Measurements from ENCODE around the gene CYP26A1.

The CYP26A1 gene, protein sequence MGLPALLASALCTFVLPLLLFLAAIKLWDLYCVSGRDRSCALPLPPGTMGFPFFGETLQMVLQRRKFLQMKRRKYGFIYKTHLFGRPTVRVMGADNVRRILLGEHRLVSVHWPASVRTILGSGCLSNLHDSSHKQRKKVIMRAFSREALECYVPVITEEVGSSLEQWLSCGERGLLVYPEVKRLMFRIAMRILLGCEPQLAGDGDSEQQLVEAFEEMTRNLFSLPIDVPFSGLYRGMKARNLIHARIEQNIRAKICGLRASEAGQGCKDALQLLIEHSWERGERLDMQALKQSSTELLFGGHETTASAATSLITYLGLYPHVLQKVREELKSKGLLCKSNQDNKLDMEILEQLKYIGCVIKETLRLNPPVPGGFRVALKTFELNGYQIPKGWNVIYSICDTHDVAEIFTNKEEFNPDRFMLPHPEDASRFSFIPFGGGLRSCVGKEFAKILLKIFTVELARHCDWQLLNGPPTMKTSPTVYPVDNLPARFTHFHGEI

DNA sequence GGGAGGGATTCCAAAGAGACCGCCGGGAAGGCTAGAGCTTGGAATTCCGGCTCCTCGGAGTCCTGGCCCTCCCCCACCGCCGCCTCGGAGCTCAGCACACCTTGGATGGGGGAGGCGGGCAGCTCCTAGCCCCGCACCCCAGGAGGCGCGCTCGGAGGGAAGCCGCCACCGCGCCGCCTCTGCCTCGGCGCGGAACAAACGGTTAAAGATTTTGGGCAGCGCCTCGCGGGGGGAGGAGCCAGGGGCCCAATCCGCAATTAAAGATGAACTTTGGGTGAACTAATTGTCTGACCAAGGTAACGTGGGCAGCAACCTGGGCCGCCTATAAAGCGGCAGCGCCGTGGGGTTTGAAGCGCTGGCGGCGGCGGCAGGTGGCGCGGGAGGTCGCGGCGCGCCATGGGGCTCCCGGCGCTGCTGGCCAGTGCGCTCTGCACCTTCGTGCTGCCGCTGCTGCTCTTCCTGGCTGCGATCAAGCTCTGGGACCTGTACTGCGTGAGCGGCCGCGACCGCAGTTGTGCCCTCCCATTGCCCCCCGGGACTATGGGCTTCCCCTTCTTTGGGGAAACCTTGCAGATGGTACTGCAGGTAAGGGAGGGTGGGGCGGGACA is at the start of gene CYP26A1:
Gene CYP26A1, plus strand, starts transcription at position 355 of the 608 bp plus-strand sequence. Its CDS starts 42 bp downstream, at position 397.
- H3K36me3 ChIP-seq (ENCODE audit: control insufficient read depth, insufficient read depth, low read length), result no peaks in the 10 kb centered on the region
- peaks cover 16% of the 10 kb centered on the region for H3K4me1 ChIP-seq (ENCODE audit: control insufficient read depth, insufficient read depth, low read length)
- H3K9me3 ChIP-seq (ENCODE audit: control insufficient read depth, insufficient read depth, low read length), result no peaks in the 10 kb centered on the region
- H3K4me3 ChIP-seq (ENCODE audit: low read depth, low read length), result peak within 1 kb of the TSS; percentile 68
- peaks cover 94% of the 10 kb centered on the region for H3K27me3 ChIP-seq (ENCODE audit: control insufficient read depth, insufficient read depth, low read length)
- no peak within 1 kb of the TSS for H3K9ac ChIP-seq (ENCODE audit: low read depth, low read length)

DNA sequence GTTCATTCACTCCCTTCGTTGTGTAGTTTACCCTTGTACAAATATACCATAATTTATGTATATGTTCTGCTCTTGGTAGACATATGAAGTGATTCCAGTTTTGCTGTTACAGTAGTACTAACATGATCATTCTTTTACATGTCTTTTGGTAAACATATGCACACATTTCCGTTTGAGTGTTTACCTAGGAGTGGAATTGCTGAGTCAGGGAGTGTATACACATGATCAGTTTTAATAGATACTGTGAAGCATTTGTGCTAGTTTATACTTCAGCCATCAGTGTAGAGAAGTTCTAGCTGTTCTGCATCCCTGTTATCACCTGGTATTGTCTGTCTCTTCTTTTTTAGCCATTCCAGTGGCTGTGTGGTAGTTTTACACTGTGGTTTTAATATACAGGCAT is 47.6 kb upstream of the CYP26A1 start:
- no peaks in the 10 kb centered on the region for H3K27me3 ChIP-seq (ENCODE audit: control insufficient read depth, insufficient read depth, low read length)
- H3K9ac ChIP-seq (ENCODE audit: low read depth, low read length), result no peak overlapping the region
- H3K9me3 ChIP-seq (ENCODE audit: control insufficient read depth, insufficient read depth, low read length), result no peaks in the 10 kb centered on the region
- no peaks in the 10 kb centered on the region for H3K36me3 ChIP-seq (ENCODE audit: control insufficient read depth, insufficient read depth, low read length)
- H3K4me1 ChIP-seq (ENCODE audit: control insufficient read depth, insufficient read depth, low read length), result no peaks in the 10 kb centered on the region
- no peak overlapping the region for H3K4me3 ChIP-seq (ENCODE audit: low read depth, low read length)

DNA sequence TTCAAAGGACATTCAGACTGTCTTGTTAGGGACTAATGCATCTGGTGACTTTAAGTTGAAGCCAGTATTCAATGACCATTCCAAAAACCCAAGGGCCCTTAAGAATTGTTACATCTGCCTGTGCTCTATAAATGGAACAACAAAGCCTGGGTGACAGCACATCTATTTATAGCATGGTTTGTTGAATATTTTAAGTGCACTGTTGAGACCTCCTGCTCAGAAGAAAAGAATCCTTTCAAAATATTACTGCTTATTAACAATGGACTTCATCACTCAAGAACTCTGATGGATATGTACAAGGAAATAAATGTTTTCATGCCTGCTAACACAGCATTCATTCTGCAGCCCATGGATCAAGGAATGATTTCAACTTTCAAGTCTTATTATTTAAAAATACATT is 46.2 kb upstream of the CYP26A1 start:
- Histone ChIP-seq H3K4me3 (ENCODE audit: low read depth, low read length) (no peak overlapping the region), H3K36me3 (ENCODE audit: control insufficient read depth, insufficient read depth, low read length) (no peaks in the 10 kb centered on the region), H3K4me1 (ENCODE audit: control insufficient read depth, insufficient read depth, low read length) (peaks cover 3% of the 10 kb centered on the region), H3K27me3 (ENCODE audit: control insufficient read depth, insufficient read depth, low read length) (no peaks in the 10 kb centered on the region), H3K9me3 (ENCODE audit: control insufficient read depth, insufficient read depth, low read length) (no peaks in the 10 kb centered on the region), H3K9ac (ENCODE audit: low read depth, low read length) (no peak overlapping the region)

DNA sequence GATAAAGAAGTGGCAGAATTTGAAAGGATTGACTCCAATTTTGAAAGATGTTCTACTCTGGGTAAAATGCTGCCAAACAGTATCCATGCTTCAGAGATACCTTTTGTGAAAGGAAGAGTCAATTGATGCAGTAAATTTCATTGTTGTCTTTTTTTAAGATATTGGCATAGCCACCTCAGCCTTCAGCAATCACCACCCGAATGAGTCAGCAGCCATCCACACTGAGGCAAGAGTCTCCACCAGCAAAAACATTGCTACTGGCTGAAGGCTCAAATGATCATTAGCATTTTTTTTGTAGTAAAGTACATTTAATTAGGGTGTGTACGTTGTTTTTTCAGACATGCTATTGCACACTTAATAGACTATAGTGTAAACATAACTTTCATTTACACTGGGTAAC is 44.8 kb upstream of the CYP26A1 start:
- Histone ChIP-seq H3K9ac (ENCODE audit: low read depth, low read length) (no peak overlapping the region), H3K4me3 (ENCODE audit: low read depth, low read length) (no peak overlapping the region), H3K27me3 (ENCODE audit: control insufficient read depth, insufficient read depth, low read length) (no peaks in the 10 kb centered on the region), H3K9me3 (ENCODE audit: control insufficient read depth, insufficient read depth, low read length) (no peaks in the 10 kb centered on the region), H3K36me3 (ENCODE audit: control insufficient read depth, insufficient read depth, low read length) (no peaks in the 10 kb centered on the region), H3K4me1 (ENCODE audit: control insufficient read depth, insufficient read depth, low read length) (peaks cover 8% of the 10 kb centered on the region)

DNA sequence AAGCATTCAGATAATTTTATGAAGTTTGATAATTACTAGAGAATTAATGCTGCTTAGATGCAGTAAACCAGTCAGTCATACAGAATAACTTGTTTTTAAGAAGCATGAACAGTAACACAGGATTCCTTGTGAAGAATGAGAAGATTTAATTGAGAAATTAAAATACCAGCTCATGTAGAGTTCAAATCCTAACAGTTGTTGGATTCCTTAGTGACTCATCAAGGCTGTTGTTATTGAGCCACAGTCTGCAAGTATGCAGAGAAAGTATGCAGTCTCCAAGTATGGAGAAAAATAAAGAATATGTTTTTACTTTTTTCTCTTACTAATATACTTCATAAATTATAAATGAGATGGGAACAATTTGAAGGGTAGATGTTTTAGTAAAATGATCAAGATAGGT is 43.3 kb upstream of the CYP26A1 start:
- no peaks in the 10 kb centered on the region for H3K9me3 ChIP-seq (ENCODE audit: control insufficient read depth, insufficient read depth, low read length)
- no peaks in the 10 kb centered on the region for H3K27me3 ChIP-seq (ENCODE audit: control insufficient read depth, insufficient read depth, low read length)
- H3K4me1 ChIP-seq (ENCODE audit: control insufficient read depth, insufficient read depth, low read length), result peaks cover 8% of the 10 kb centered on the region
- H3K4me3 ChIP-seq (ENCODE audit: low read depth, low read length), result no peak overlapping the region
- H3K36me3 ChIP-seq (ENCODE audit: control insufficient read depth, insufficient read depth, low read length), result no peaks in the 10 kb centered on the region
- H3K9ac ChIP-seq (ENCODE audit: low read depth, low read length), result no peak overlapping the region

DNA sequence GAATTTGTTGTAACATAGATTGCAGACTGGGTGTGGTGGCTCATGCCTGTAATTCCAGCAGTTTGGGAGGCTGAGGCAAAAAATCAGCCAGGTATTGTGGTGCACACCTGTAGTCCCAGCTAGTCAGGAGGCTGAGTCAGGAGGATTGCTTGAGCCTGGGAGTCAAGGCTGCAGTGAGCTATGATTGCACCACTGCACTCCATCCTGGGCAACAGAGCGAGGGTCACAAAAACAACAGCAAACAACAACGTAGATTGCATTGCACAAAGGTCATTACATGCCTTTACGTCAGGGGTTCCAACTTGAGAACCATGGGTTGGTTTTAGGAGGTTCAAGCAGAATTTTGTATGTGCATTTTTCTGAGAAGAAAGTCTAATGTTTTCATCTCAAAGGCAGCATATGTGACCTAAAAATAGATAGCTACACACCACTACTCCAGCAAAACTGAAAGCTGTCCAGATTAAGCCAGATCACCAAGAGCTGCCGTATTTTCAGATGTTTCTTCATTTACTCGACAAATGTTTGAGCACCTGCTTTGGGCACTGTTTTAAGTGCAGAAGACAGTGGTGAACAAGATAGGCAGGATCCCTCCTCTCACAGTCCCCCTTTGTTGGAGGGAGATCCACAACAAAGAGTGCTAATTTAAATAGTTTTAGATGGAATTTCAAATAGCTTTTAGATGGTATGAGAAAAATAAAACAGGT is 41.4 kb upstream of the CYP26A1 start:
- Histone ChIP-seq H3K4me1 (ENCODE audit: control insufficient read depth, insufficient read depth, low read length) (peaks cover 8% of the 10 kb centered on the region), H3K36me3 (ENCODE audit: control insufficient read depth, insufficient read depth, low read length) (no peaks in the 10 kb centered on the region), H3K27me3 (ENCODE audit: control insufficient read depth, insufficient read depth, low read length) (no peaks in the 10 kb centered on the region), H3K4me3 (ENCODE audit: low read depth, low read length) (no peak overlapping the region), H3K9ac (ENCODE audit: low read depth, low read length) (no peak overlapping the region), H3K9me3 (ENCODE audit: control insufficient read depth, insufficient read depth, low read length) (no peaks in the 10 kb centered on the region)

DNA sequence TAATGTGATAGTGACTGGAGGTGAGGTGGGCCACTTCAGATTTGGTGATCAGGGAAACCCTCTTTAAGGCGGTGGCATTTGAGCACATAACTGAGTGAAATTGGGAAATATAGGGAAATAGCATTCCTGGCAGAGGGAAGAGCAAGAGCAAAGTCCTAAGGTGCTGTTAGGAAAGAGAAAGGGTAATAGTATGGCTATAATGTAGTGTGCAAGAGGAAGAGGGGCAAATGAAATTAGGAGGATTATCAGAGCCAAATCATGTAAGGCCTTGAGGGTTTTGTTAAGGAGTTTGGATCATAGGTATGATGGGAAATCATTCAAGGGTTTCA is 40.9 kb upstream of the CYP26A1 start:
- Histone ChIP-seq H3K4me1 (ENCODE audit: control insufficient read depth, insufficient read depth, low read length) (peaks cover 8% of the 10 kb centered on the region), H3K36me3 (ENCODE audit: control insufficient read depth, insufficient read depth, low read length) (no peaks in the 10 kb centered on the region), H3K4me3 (ENCODE audit: low read depth, low read length) (no peak overlapping the region), H3K27me3 (ENCODE audit: control insufficient read depth, insufficient read depth, low read length) (no peaks in the 10 kb centered on the region), H3K9ac (ENCODE audit: low read depth, low read length) (no peak overlapping the region), H3K9me3 (ENCODE audit: control insufficient read depth, insufficient read depth, low read length) (no peaks in the 10 kb centered on the region)

DNA sequence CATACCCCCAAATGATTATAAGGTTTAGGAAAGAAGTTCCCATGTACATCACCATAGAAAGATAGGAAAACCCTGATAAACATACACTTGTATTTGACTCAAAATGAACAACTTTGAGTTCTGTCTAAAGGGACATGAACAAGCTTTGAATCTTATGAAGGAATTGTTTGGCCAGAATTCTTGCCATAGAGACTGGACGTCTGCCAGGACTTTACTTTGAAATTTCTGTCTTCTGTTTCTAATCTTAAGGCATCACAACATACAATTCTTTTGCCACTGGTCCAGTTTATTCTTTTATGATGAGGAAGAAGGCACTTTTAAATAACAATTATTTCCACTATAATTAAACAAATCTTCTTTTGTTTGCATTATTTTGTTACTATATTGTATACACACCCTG is 39.3 kb upstream of the CYP26A1 start:
- H3K9ac ChIP-seq (ENCODE audit: low read depth, low read length), result no peak overlapping the region
- H3K9me3 ChIP-seq (ENCODE audit: control insufficient read depth, insufficient read depth, low read length), result no peaks in the 10 kb centered on the region
- no peaks in the 10 kb centered on the region for H3K36me3 ChIP-seq (ENCODE audit: control insufficient read depth, insufficient read depth, low read length)
- H3K4me3 ChIP-seq (ENCODE audit: low read depth, low read length), result no peak overlapping the region
- H3K27me3 ChIP-seq (ENCODE audit: control insufficient read depth, insufficient read depth, low read length), result no peaks in the 10 kb centered on the region
- H3K4me1 ChIP-seq (ENCODE audit: control insufficient read depth, insufficient read depth, low read length), result peaks cover 10% of the 10 kb centered on the region

DNA sequence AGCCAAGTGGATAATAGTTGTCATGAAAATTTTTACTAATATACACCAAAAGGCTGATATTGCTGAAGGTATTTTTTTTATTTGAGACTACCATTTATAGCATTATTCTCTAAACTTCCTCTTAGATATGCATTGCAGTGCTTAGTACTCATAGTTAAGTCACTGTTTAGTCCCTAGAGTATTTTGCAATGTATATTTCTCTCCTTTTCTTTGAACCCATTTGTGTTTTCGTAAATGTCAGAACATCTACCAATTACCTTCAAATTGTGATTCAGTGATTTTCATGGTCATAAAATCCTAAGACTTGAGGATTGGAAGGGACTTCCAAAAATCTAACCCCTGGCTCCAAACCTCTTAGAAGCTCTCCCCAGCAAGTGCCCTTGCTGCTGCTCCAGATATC is 34.6 kb upstream of the CYP26A1 start:
- Histone ChIP-seq H3K9me3 (ENCODE audit: control insufficient read depth, insufficient read depth, low read length) (no peaks in the 10 kb centered on the region), H3K9ac (ENCODE audit: low read depth, low read length) (no peak overlapping the region), H3K4me3 (ENCODE audit: low read depth, low read length) (no peak overlapping the region), H3K36me3 (ENCODE audit: control insufficient read depth, insufficient read depth, low read length) (no peaks in the 10 kb centered on the region), H3K4me1 (ENCODE audit: control insufficient read depth, insufficient read depth, low read length) (peaks cover 6% of the 10 kb centered on the region), H3K27me3 (ENCODE audit: control insufficient read depth, insufficient read depth, low read length) (no peaks in the 10 kb centered on the region)

DNA sequence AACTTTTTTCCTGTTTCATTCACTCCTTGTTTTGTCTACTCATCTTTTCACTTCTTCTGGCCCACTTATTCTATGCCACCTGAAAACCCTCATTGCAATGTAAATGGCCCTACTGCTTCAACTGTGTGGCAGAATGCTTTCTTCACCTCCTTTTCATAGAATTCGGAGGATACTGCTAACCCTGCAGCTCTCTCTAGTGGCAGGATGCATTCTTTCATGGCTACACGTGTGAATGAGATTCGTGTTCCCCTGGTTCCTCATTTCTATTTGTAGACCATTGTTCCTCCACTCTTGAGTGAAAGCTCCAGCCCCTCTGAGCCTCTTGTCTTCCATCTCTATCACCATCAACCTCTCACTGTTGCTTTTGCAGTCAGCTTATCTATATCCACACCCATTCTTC is 34.0 kb upstream of the CYP26A1 start:
- no peak overlapping the region for H3K4me3 ChIP-seq (ENCODE audit: low read depth, low read length)
- no peak overlapping the region for H3K9ac ChIP-seq (ENCODE audit: low read depth, low read length)
- no peaks in the 10 kb centered on the region for H3K9me3 ChIP-seq (ENCODE audit: control insufficient read depth, insufficient read depth, low read length)
- no peaks in the 10 kb centered on the region for H3K36me3 ChIP-seq (ENCODE audit: control insufficient read depth, insufficient read depth, low read length)
- peaks cover 6% of the 10 kb centered on the region for H3K4me1 ChIP-seq (ENCODE audit: control insufficient read depth, insufficient read depth, low read length)
- H3K27me3 ChIP-seq (ENCODE audit: control insufficient read depth, insufficient read depth, low read length), result no peaks in the 10 kb centered on the region

DNA sequence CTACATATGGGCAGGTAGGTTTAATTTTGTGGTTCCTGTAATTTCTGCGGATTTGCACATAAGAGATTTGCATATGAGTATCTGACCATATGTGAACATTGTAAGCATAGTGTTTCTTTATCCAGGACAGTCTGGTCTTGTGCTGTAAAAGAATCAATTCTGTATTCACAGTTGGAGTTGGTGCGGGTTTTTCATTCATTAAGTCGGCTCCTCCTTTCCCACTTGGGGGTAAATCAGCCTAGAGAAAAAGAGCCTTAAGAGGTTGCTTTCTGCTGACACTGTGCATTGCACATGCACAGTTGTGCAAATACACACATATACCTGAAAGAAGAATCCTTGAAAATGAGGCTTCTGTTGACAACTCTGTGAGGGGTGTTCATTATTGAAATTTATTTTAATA is 19.2 kb upstream of the CYP26A1 start:
- Histone ChIP-seq H3K4me1 (ENCODE audit: control insufficient read depth, insufficient read depth, low read length) (peaks cover 11% of the 10 kb centered on the region), H3K9me3 (ENCODE audit: control insufficient read depth, insufficient read depth, low read length) (no peaks in the 10 kb centered on the region), H3K4me3 (ENCODE audit: low read depth, low read length) (no peak overlapping the region), H3K9ac (ENCODE audit: low read depth, low read length) (no peak overlapping the region), H3K36me3 (ENCODE audit: control insufficient read depth, insufficient read depth, low read length) (no peaks in the 10 kb centered on the region), H3K27me3 (ENCODE audit: control insufficient read depth, insufficient read depth, low read length) (peaks cover 28% of the 10 kb centered on the region)

DNA sequence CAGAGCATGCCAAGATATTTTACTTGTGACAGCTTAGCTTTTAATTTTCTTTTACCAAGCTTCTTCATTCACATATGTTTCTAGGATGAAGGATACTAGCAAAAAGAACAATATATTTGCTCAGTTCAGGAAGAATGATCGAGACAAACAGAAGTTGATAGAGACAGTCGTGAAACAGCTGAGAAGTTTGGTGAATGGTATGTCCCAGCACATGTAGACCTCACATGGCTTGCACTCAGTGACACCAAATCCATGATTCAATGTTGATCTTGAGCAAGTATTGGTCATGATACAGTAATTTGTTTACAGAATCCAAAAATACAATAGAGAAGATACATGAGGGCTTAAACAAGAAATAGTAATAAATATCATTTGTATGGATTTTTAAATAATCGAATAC is 15.6 kb upstream of the CYP26A1 start:
- Histone ChIP-seq H3K9me3 (ENCODE audit: control insufficient read depth, insufficient read depth, low read length) (no peaks in the 10 kb centered on the region), H3K9ac (ENCODE audit: low read depth, low read length) (no peak overlapping the region), H3K4me1 (ENCODE audit: control insufficient read depth, insufficient read depth, low read length) (peaks cover 8% of the 10 kb centered on the region), H3K27me3 (ENCODE audit: control insufficient read depth, insufficient read depth, low read length) (peaks cover 65% of the 10 kb centered on the region), H3K4me3 (ENCODE audit: low read depth, low read length) (no peak overlapping the region), H3K36me3 (ENCODE audit: control insufficient read depth, insufficient read depth, low read length) (no peaks in the 10 kb centered on the region)
